Breast epithelium (tissue), 4 donors: ENCODE data around the gene SAXO2. TPM values are rescaled to one million over a fixed set of nuclear protein-coding genes. Genes with fewer than 3 reads are reported as not detected.
A peak's percentile ranks its signal among the peaks of the same experiment; 100 is the strongest.
"Not testable (repeated sequence)": the region's sequence is repeated elsewhere in the genome, so short reads cannot be mapped to it uniquely, and the experiment has no call there.

Source experiments
- DNase-seq, 2 donors: peaks; one replicate each; pipeline ENCODE4 v3.0.0-alpha.2; 2019; ENCODE audit warnings: low spot score in 2 of 2
- H3K27ac ChIP-seq, 2 donors: fragments of 200-600 bp; sonication (generic) in 1 of 2; one replicate each; pipeline ENCODE4 v1.5.1; 2016 to 2019; ENCODE audit warnings: mild to moderate bottlenecking in 1 of 2
- H3K27me3 ChIP-seq, 2 donors: fragments of 200-600 bp; sonication (generic) in 1 of 2; one replicate each; pipeline versions ENCODE4 v1.5.1 to v1.6.0; 2017 to 2019; ENCODE audit warnings: control low read depth in 1 of 2, mild to moderate bottlenecking in 1 of 2
- H3K36me3 ChIP-seq: fragments of 200-600 bp; one replicate; pipeline ENCODE4 v1.5.1; 2019
- H3K4me1 ChIP-seq, 2 donors: fragments of 200-600 bp; sonication (generic); one replicate each; pipeline ENCODE4 v1.5.1; 2016 to 2019; ENCODE audit warnings: control low read depth in 1 of 2
- H3K4me3 ChIP-seq, 3 donors: fragments of 200-600 bp; sonication (generic); 1 replicate in 2 of 3; 2 replicates in 1 of 3; pipeline ENCODE4 v1.5.1; 2016 to 2019; ENCODE audit warnings: mild to moderate bottlenecking in 3 of 3, moderate library complexity in 2 of 3
- H3K9me3 ChIP-seq, 2 donors: fragments of 200-600 bp; sonication (generic) in 1 of 2; one replicate each; pipeline ENCODE4 v1.5.1; 2016 to 2019; ENCODE audit warnings: control low read depth in 1 of 2
- POLR2A ChIP-seq: fragments of 450-650 bp; IDR thresholded peaks from one replicate; pipeline ENCODE4 v1.6.1; 2016; ENCODE audit warnings: antibody characterized with exemption, mild to moderate bottlenecking, moderate library complexity
- POLR2AphosphoS5 ChIP-seq, 3 donors: sonication (generic); formaldehyde crosslinking; IDR thresholded peaks; one replicate each; pipeline ENCODE4 v1.6.1; 2017; ENCODE audit warnings: antibody characterized with exemption in 3 of 3
- intact Hi-C: fragments of 100-400 bp; cut with DNase I; formaldehyde crosslinking; loops from one replicate; pipeline ENCODE4 v1.15.1; 2023; ENCODE audit warnings: low total_unique reads
- total RNA-seq, 3 donors: library from RNA; depleted of rRNA; stranded (reverse); fragments of >200 nt; gene quantifications; one replicate each; pipeline ENCODE4 v1.1.0, GENCODE V29; 2016
- TF ChIP-seq, protein P1 (sequence below), 3 donors: fragments of 450-650 bp; IDR thresholded peaks; one replicate each; pipeline ENCODE4 v1.5.1; 2016 to 2017; ENCODE audit warnings: antibody characterized with exemption in 3 of 3, mild to moderate bottlenecking in 3 of 3, moderate library complexity in 3 of 3

SAXO2 gene
- total RNA-seq, 3 donors from 2014 or later, result 1.1 to 2.8 (median 2.3) TPM

GRCh38 chr15:82239685-82240391, 22.8 kb upstream of the SAXO2 start:
- Histone ChIP-seq H3K27ac (no peak overlapping the region), H3K9me3 (no peaks in the 10 kb centered on the region), H3K4me1 (no peaks in the 10 kb centered on the region), H3K36me3 (no peaks in the 10 kb centered on the region), H3K4me3 (no peak overlapping the region), H3K27me3 (no peaks in the 10 kb centered on the region)
- DNase-seq, result no peak
- no peak for TF ChIP-seq POLR2AphosphoS5 (IDR thresholded peaks at IDR 0.05)
- no peak for TF ChIP-seq POLR2A
- TF ChIP-seq, protein P1, sequence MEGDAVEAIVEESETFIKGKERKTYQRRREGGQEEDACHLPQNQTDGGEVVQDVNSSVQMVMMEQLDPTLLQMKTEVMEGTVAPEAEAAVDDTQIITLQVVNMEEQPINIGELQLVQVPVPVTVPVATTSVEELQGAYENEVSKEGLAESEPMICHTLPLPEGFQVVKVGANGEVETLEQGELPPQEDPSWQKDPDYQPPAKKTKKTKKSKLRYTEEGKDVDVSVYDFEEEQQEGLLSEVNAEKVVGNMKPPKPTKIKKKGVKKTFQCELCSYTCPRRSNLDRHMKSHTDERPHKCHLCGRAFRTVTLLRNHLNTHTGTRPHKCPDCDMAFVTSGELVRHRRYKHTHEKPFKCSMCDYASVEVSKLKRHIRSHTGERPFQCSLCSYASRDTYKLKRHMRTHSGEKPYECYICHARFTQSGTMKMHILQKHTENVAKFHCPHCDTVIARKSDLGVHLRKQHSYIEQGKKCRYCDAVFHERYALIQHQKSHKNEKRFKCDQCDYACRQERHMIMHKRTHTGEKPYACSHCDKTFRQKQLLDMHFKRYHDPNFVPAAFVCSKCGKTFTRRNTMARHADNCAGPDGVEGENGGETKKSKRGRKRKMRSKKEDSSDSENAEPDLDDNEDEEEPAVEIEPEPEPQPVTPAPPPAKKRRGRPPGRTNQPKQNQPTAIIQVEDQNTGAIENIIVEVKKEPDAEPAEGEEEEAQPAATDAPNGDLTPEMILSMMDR (IDR thresholded peaks at IDR 0.05), result no peak
- intact Hi-C loops, result no loop called here

DNA sequence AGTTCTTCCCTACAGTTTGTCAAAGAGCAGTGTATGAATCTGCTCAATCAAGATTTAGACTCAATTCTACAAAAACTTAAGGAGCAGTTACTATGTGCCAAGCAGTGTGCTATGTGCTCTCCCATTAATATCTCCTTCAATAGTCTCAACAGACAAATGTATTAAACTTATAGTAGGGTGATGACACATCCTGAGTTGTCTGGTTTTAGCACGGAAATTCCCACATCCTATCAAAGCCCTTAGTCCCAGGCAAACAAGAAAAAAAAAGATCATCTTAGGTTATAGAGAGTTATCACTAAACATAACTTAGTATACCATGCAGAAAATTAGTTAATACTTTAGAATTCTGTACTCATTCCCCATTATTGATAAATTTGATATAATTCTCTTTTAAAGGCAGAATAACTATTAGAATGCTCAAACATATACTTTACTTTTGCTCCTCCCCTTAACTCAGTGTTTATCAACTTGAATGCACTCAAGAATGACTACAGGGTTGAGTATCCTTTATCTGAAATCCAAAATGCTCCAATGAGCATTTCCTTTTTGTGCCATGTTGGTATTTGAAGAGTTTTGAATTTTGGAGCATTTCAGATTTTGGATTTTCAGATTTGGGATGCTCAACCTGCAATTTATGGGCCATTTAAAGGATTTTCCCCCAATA, 20.6 kb upstream of the SAXO2 start:
- intact Hi-C loops, H3K4me3 ChIP-seq, H3K27ac ChIP-seq, H3K36me3 ChIP-seq, H3K9me3 ChIP-seq, H3K27me3 ChIP-seq, H3K4me1 ChIP-seq, DNase-seq: not testable (repeated sequence)

- H3K4me3 ChIP-seq, H3K27ac ChIP-seq, intact Hi-C loops, H3K4me1 ChIP-seq, H3K36me3 ChIP-seq, DNase-seq, H3K27me3 ChIP-seq, H3K9me3 ChIP-seq: not testable (repeated sequence)
Measured at GRCh38 chr15:82243644-82244043, 19.0 kb upstream of the SAXO2 start.

- H3K27me3 ChIP-seq, H3K27ac ChIP-seq, H3K4me1 ChIP-seq, H3K36me3 ChIP-seq, H3K9me3 ChIP-seq, DNase-seq, intact Hi-C loops, H3K4me3 ChIP-seq: not testable (repeated sequence)
Measured at GRCh38 chr15:82245956-82246355, 16.7 kb upstream of the SAXO2 start.

GRCh38 chr15:82248261-82248660, 14.4 kb upstream of the SAXO2 start:
- H3K4me1 ChIP-seq, H3K36me3 ChIP-seq, H3K4me3 ChIP-seq, H3K9me3 ChIP-seq, H3K27ac ChIP-seq, H3K27me3 ChIP-seq, intact Hi-C loops, DNase-seq: not testable (repeated sequence)

DNA sequence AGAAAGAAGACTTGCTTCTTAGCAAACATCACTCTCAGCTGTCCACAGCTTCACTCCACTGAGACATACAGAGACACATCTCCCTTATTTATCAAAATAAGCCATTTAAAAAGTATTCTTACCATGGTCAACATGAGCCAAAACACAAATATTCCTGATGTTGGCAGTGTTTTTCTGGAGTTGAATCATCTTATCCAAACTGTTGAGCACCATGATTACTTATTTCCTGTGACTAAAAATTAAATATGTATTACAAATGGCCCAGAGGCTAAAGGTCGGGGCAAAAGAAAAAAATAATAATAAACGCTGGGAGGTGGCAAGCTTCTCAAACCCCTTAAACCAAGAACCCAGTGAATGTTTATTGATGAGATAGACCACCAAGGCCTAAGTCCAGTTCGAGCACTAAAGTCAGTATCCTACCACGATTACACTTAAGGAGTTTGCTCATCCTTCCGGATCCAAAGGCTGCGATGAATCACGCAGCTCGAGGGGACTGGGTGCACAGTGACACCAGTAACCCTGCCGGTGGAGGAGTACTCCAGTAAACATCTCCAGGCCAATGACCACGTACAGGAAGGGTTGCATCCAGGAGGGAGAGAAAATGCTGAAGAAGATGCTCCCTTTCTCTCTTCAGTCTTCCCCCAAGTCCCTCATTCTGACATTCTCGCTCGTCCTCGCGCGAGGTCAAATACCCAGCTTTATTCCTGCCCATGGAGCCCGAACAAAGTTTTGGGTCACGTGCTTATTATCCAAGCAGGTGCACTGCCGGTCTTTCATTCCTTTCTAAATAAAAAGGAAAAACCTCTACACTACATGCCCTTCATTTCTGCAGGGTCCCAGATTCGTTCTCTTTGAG, 824 bp upstream of the SAXO2 start:
- DNase-seq, result peak; percentile 21 to 60
- H3K9me3 ChIP-seq, H3K4me1 ChIP-seq, intact Hi-C loops, H3K27me3 ChIP-seq, H3K36me3 ChIP-seq: not testable (repeated sequence)
- Histone ChIP-seq H3K4me3 (peak overlapping the region; percentile 71 to 95 (median 82)), H3K27ac (peak overlapping the region; percentile 86 to 87)

DNA sequence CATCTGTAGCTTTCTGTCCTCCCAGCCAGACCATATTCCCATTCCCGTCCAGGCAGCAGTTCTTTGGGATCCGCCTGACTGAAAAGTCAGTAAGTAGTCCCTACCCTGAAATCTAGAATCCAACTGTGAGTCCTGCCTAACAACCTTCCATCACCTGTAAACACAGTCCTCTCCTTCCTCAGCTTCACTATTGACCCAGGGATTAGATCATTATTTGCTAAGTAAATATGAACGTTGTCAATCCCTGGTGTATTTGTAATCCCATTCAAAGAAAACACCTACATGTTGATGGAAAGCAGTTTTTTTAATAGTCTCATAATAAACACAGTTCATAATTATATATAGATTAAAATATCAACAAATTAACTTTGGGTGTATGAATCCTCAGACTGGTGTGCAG, 732 bp downstream of the SAXO2 start:
- H3K9me3 ChIP-seq, result no peaks in the 10 kb centered on the region
- no peak for DNase-seq
- H3K36me3 ChIP-seq, result no peaks in the 10 kb centered on the region
- intact Hi-C loops, result no loop called here
- no peaks in the 10 kb centered on the region for H3K4me1 ChIP-seq
- H3K4me3 ChIP-seq, result peak overlapping the region; percentile 71 to 95 (median 82)
- no peaks in the 10 kb centered on the region for H3K27me3 ChIP-seq
- peak overlapping the region; percentile 86 to 87 for H3K27ac ChIP-seq
- no peak for TF ChIP-seq POLR2AphosphoS5 (IDR thresholded peaks at IDR 0.05)
- no peak for TF ChIP-seq POLR2A
- TF ChIP-seq, protein P1 (IDR thresholded peaks at IDR 0.05), result no peak

- DNase-seq, H3K27ac ChIP-seq, intact Hi-C loops, H3K4me3 ChIP-seq, H3K9me3 ChIP-seq, H3K36me3 ChIP-seq, H3K4me1 ChIP-seq, H3K27me3 ChIP-seq: not testable (repeated sequence)
Measured at GRCh38 chr15:82267137-82267536, 4.5 kb downstream of the SAXO2 start.

DNA sequence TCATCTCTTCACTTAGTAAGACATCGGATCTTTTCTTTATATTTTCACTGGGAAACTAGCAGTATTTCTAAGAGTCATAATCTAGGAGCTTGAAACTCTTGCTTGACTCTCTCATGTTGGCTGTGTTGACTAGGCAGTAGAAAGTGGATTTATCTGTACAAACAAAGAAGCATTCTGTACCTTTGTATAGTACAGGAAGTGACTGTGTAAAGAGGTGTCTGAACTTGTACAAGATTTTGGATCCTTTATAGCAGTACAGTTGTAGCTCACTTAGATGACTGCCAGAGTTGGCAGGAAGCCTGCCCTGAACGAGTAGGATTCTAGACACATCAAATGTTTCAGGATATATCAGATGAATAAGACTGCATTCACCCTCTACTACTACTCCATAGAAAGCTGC, 5.8 kb downstream of the SAXO2 start:
- H3K9me3 ChIP-seq, H3K27ac ChIP-seq, DNase-seq, intact Hi-C loops, H3K4me3 ChIP-seq, H3K36me3 ChIP-seq, H3K4me1 ChIP-seq, H3K27me3 ChIP-seq: not testable (repeated sequence)
